IMR-90 (cell line): Measurements from ENCODE around the gene PTGES3L. TPM values are rescaled to one million over a fixed set of nuclear protein-coding genes. Genes with fewer than 3 reads are reported as not detected.
A peak's percentile ranks its signal among the peaks of the same experiment; 100 is the strongest.

ENCODE experiments used
- CEBPB ChIP-seq: IDR thresholded peaks from 2 replicates; pipeline ENCODE4 v1.6.1; 2012; ENCODE audit warnings: low read depth, low read length, improper control_type of control experiment
- POLR2A ChIP-seq: IDR thresholded peaks from 2 replicates; pipeline ENCODE4 v1.6.1; 2012; ENCODE audit warnings: mild to moderate bottlenecking, low read depth, low read length
- USF2 ChIP-seq: fragments of 150-350 bp; IDR thresholded peaks from 2 replicates; pipeline ENCODE4 v1.6.1; 2017; ENCODE audit warnings: mild to moderate bottlenecking, antibody characterized with exemption, low read length, low read depth
- polyA plus RNA-seq, 3 experiments: library from polyadenylated mRNA; depleted of rRNA; stranded (reverse); fragments of >200 nt; gene quantifications; 2 replicates each; pipeline ENCODE4 v1.2.3, GENCODE V29; 2012; ENCODE audit warnings: low replicate concordance in 1 of 3
- total RNA-seq: library from RNA; depleted of rRNA; stranded (reverse); fragments of >200 nt; gene quantifications from 2 replicates; pipeline ENCODE4 v1.2.3, GENCODE V29; 2012

The PTGES3L gene
- total and polyA plus RNA-seq, 2 of the 4 experiments (the other 2 are of a cell fraction), result 1.4 to 2.4 TPM

- TF ChIP-seq USF2, result no peak
- TF ChIP-seq POLR2A, result 0 out of 2 replicates have a peak, but pooled peaks have one; percentile 40
- peak; percentile 49 for TF ChIP-seq CEBPB
These were observed 44.8 kb upstream of the PTGES3L start, which contains the start of gene RND2 (continued) for GRCh38 chr17:43024407-43025289.
